OCI-LY7 (cell line): ENCODE results near the gene H3-3A.

Experiments
- EZH2phosphoT487 ChIP-seq: fragments of 200-600 bp; sonication (generic); IDR thresholded peaks from 2 replicates; pipeline ENCODE4 v1.6.1; 2018; ENCODE audit warnings: low read depth, borderline replicate concordance, mild to moderate bottlenecking, mixed run types, antibody characterized with exemption, low read length, moderate library complexity, mixed read lengths
- TF ChIP-seq, protein P1 (sequence below): fragments of 200-600 bp; sonication (generic); conservative IDR thresholded peaks from 2 replicates; pipeline ENCODE4 v1.5.1; 2014; ENCODE audit warnings: mild to moderate bottlenecking, antibody characterized with exemption, low read length, moderate library complexity, mixed read lengths

DNA sequence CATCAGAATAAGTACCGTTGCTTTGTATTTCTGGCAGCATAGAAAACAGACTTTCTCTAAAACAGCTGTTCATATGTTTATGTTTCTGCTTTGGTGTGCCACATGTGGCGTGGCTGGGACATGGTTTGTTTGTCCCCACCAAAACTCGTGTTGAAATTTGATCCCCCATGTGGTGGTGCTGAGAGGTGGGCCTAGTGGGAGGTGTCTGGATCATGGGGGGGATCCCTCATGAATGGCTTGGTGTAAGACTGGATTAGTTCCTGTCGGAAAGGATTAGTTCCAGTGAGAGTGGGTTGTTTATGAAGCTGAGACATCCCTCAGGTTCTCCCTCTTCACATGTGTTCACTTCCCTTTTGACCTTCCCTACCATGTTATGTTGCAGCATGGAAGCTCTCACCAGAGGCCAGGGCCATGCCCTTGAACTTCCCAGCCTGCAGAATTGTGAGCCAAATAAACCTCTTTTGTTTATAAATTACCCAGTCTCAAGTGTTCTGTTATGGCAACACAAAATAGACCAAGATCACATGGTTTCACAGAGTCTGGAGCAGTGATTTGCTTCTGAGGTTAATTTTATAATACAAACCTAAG lies 17.9 kb upstream of the H3-3A start:
- TF ChIP-seq, protein P1, sequence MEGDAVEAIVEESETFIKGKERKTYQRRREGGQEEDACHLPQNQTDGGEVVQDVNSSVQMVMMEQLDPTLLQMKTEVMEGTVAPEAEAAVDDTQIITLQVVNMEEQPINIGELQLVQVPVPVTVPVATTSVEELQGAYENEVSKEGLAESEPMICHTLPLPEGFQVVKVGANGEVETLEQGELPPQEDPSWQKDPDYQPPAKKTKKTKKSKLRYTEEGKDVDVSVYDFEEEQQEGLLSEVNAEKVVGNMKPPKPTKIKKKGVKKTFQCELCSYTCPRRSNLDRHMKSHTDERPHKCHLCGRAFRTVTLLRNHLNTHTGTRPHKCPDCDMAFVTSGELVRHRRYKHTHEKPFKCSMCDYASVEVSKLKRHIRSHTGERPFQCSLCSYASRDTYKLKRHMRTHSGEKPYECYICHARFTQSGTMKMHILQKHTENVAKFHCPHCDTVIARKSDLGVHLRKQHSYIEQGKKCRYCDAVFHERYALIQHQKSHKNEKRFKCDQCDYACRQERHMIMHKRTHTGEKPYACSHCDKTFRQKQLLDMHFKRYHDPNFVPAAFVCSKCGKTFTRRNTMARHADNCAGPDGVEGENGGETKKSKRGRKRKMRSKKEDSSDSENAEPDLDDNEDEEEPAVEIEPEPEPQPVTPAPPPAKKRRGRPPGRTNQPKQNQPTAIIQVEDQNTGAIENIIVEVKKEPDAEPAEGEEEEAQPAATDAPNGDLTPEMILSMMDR = no peak
- TF ChIP-seq EZH2phosphoT487 = no peak
